SK-N-MC (cell line): ENCODE results near the gene GOPC.

Source experiments
- EZH2 ChIP-seq: fragments of 200-600 bp; sonication (generic); IDR thresholded peaks from one replicate; pipeline ENCODE4 v1.6.1; 2017; ENCODE audit warnings: antibody characterized with exemption
- POLR2AphosphoS5 ChIP-seq: IDR thresholded peaks from 2 replicates; pipeline ENCODE4 v1.6.1; 2012; ENCODE audit warnings: mild to moderate bottlenecking, low read depth, low read length, borderline replicate concordance

- TF ChIP-seq EZH2 (no peak), POLR2AphosphoS5 (no peak)
Measured at GRCh38 chr6:117513778-117514365, 88.4 kb downstream of the GOPC start.
